MCF 10A (cell line): Measurements from ENCODE around the gene BICRAL. TPM values are rescaled to one million over a fixed set of nuclear protein-coding genes. Genes with fewer than 3 reads are reported as not detected.
"Not testable (repeated sequence)": the region's sequence is repeated elsewhere in the genome, so short reads cannot be mapped to it uniquely, and the experiment has no call there.

Source experiments
- BruUV-seq: library from RNA; stranded (reverse); fragments of 400-500 nt; replicated peaks from 2 replicates; lab custom pipeline; 2021; lab: Mats Ljungman, UMichigan
- CTCF ChIA-PET: fragments of 300-600 bp; sonication (Branson Sonifier 250); formaldehyde crosslinking; extraction: SDS; loops from one replicate; lab custom pipeline; 2021; ENCODE audit warnings: antibody characterized with exemption, inconsistent platforms; lab: Yijun Ruan, JAX
- POLR2A ChIA-PET: fragments of 300-600, 350-650 bp; sonication (Branson Sonifier 250); formaldehyde crosslinking; extraction: SDS; loops from one replicate; lab custom pipeline; 2020; ENCODE audit warnings: antibody characterized with exemption, inconsistent platforms; lab: Yijun Ruan, JAX
- DNase-seq: peaks from one replicate; pipeline ENCODE4 v3.0.0-alpha.2; 2018; ENCODE audit not compliant: unreplicated experiment
- H3K27ac Mint-ChIP-seq: one replicate; pipeline ENCODE4 v1.8.0; 2022; ENCODE audit warnings: mild to moderate bottlenecking, low read depth, mixed read lengths; ENCODE audit not compliant: unreplicated experiment
- H3K27me3 Mint-ChIP-seq: one replicate; pipeline ENCODE4 v1.8.0; 2022; ENCODE audit warnings: mixed read lengths; ENCODE audit not compliant: insufficient read depth, unreplicated experiment
- H3K36me3 Mint-ChIP-seq: one replicate; pipeline ENCODE4 v1.8.0; 2022; ENCODE audit warnings: mild to moderate bottlenecking, moderate library complexity, mixed read lengths; ENCODE audit not compliant: insufficient read depth, unreplicated experiment
- H3K4me1 Mint-ChIP-seq: one replicate; pipeline ENCODE4 v1.8.0; 2022; ENCODE audit warnings: mixed read lengths; ENCODE audit not compliant: insufficient read depth, unreplicated experiment
- H3K4me3 Mint-ChIP-seq: one replicate; pipeline ENCODE4 v1.8.0; 2022; ENCODE audit warnings: mild to moderate bottlenecking, moderate library complexity, mixed read lengths; ENCODE audit not compliant: unreplicated experiment
- H3K9me3 Mint-ChIP-seq: one replicate; pipeline ENCODE4 v1.8.0; 2022; ENCODE audit warnings: mixed read lengths; ENCODE audit not compliant: unreplicated experiment
- CTCF ChIP-seq: fragments of 200-600 bp; IDR thresholded peaks from one replicate; pipeline ENCODE4 v1.8.0; 2022; ENCODE audit warnings: antibody characterized with exemption, mild to moderate bottlenecking; ENCODE audit not compliant: unreplicated experiment
- intact Hi-C: fragments of 100-400 bp; cut with micrococcal nuclease; formaldehyde crosslinking; loops from 2 replicates; pipeline ENCODE4 v1.14.1; 2022
- total RNA-seq: library from RNA; stranded (reverse); gene quantifications from 2 replicates; pipeline ENCODE4 v1.2.3, GENCODE V29; 2022

The BICRAL gene
- total RNA-seq, 1 experiment from 2014 or later, result 9.8 TPM

- Mint-ChIP-seq H3K27me3 (no peaks in the 10 kb centered on the region), H3K36me3 (no peaks in the 10 kb centered on the region), H3K4me1 (no peaks in the 10 kb centered on the region), H3K27ac (no peak overlapping the region), H3K9me3 (no peaks in the 10 kb centered on the region), H3K4me3 (no peak overlapping the region)
- TF ChIP-seq CTCF, result no peak
- POLR2A ChIA-PET, result no interaction called here
- intact Hi-C loops, result no loop called here
- DNase-seq, result no peak
- BruUV-seq, result no TSS peak
- CTCF ChIA-PET, result interaction anchor here (0.6 kb wide), 2 partner anchors 84 to 955 kb away, joined by 3 read pairs; no protein-coding TSS in a partner anchor
Measured at GRCh38 chr6:42813906-42814444, 32.1 kb downstream of the BICRAL start.

- H3K36me3 Mint-ChIP-seq, DNase-seq, H3K9me3 Mint-ChIP-seq, H3K4me1 Mint-ChIP-seq, intact Hi-C loops, H3K27me3 Mint-ChIP-seq, H3K27ac Mint-ChIP-seq, H3K4me3 Mint-ChIP-seq, BruUV-seq: not testable (repeated sequence)
- ChIA-PET CTCF (interaction anchor here (0.6 to 0.8 kb wide), 2 partner anchors 89 to 258 kb away, joined by 3 to 5 read pairs; no protein-coding TSS in a partner anchor), POLR2A (interaction anchor here (1.3 kb wide), 1 partner anchor 9 kb away, joined by 4 read pairs; no protein-coding TSS in a partner anchor)
Measured at GRCh38 chr6:42815726-42816125, 33.9 kb downstream of the BICRAL start.

- BruUV-seq, result no TSS peak
- POLR2A ChIA-PET, result interaction anchor here (0.6 to 1.6 kb wide), 5 partner anchors 13 to 1158 kb away, joined by 3 to 4 read pairs (median 3); no protein-coding TSS in a partner anchor
- no peak for TF ChIP-seq CTCF
- peaks cover 10% of the 10 kb centered on the region for H3K36me3 Mint-ChIP-seq
- H3K27ac Mint-ChIP-seq, result no peak overlapping the region
- no peak for DNase-seq
- H3K9me3 Mint-ChIP-seq, result no peaks in the 10 kb centered on the region
- CTCF ChIA-PET, result interaction anchor here (0.5 to 0.7 kb wide), 3 partner anchors 167 to 1752 kb away, joined by 3 to 4 read pairs (median 3); no protein-coding TSS in a partner anchor
- H3K27me3 Mint-ChIP-seq, result no peaks in the 10 kb centered on the region
- H3K4me3 Mint-ChIP-seq, result no peak overlapping the region
- intact Hi-C loops, result no loop called here
- H3K4me1 Mint-ChIP-seq, result peaks cover 10% of the 10 kb centered on the region
Measured at GRCh38 chr6:42817907-42818306, 36.1 kb downstream of the BICRAL start.

DNA sequence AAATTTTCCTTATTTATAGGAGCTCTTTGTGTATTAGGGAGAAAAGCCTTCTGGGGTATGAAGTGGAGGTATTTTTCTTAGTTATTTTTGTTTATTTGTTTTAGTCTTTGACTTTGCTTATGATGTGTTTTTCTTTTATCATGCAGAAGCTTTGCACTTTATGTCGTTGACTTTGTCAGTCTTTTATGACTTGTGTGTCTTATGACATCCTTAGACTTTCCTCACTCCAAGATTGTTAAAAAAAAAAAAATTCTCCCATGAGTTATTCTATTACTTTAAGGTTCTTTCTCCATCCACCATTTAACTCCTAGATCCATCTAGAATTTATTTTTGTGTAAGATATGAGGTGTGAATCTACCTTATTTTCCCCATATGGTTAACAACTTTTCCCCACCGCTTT lies 36.6 kb downstream of the BICRAL start:
- ChIA-PET POLR2A (interaction anchor here (0.6 to 1.6 kb wide), 4 partner anchors 13 to 1158 kb away, joined by 3 to 4 read pairs (median 3); no protein-coding TSS in a partner anchor), CTCF (interaction anchor here (0.5 to 0.6 kb wide), 2 partner anchors 167 to 632 kb away, joined by 3 read pairs; no protein-coding TSS in a partner anchor)
- H3K27me3 Mint-ChIP-seq, result no peaks in the 10 kb centered on the region
- H3K4me3 Mint-ChIP-seq, result no peak overlapping the region
- no peak for TF ChIP-seq CTCF
- intact Hi-C loops, result no loop called here
- H3K36me3 Mint-ChIP-seq, result peaks cover 10% of the 10 kb centered on the region
- no peaks in the 10 kb centered on the region for H3K9me3 Mint-ChIP-seq
- H3K27ac Mint-ChIP-seq, result no peak overlapping the region
- DNase-seq, result no peak
- BruUV-seq, result no TSS peak
- peaks cover 10% of the 10 kb centered on the region for H3K4me1 Mint-ChIP-seq
